Neuronal stem cell (in vitro differentiated cells): ENCODE data around the gene CANT1.

ENCODE experiments used
- DNase-seq: peaks from one replicate; pipeline ENCODE4 v3.0.0-alpha.2; 2013; ENCODE audit warnings: low spot score
- H2AFZ ChIP-seq: one replicate; pipeline ENCODE4 v1.6.1; 2013; ENCODE audit warnings: mild to moderate bottlenecking, low read length, inconsistent platforms
- H2AK5ac ChIP-seq: 2 replicates; pipeline ENCODE4 v1.6.1; 2013; ENCODE audit warnings: low read depth, mild to moderate bottlenecking, inconsistent platforms, low read length, moderate library complexity, mixed read lengths
- H2BK120ac ChIP-seq: 2 replicates; pipeline ENCODE4 v1.6.1; 2013; ENCODE audit warnings: low read depth, mild to moderate bottlenecking, inconsistent platforms, low read length, moderate library complexity, mixed read lengths
- H2BK12ac ChIP-seq: one replicate; pipeline ENCODE4 v1.6.1; 2013; ENCODE audit warnings: low read length, inconsistent platforms
- H2BK15ac ChIP-seq: 2 replicates; pipeline ENCODE4 v1.6.1; 2013; ENCODE audit warnings: mild to moderate bottlenecking, low read length, inconsistent platforms, mixed read lengths
- H2BK5ac ChIP-seq: one replicate; pipeline ENCODE4 v1.6.1; 2013; ENCODE audit warnings: inconsistent platforms, mild to moderate bottlenecking, low read length, moderate library complexity
- H3K14ac ChIP-seq: one replicate; pipeline ENCODE4 v1.6.1; 2013; ENCODE audit warnings: low read length, inconsistent platforms
- H3K18ac ChIP-seq: 2 replicates; pipeline ENCODE4 v1.6.1; 2013; ENCODE audit warnings: low read length, inconsistent platforms
- H3K23ac ChIP-seq: 2 replicates; pipeline ENCODE4 v1.6.1; 2013; ENCODE audit warnings: low read depth, mild to moderate bottlenecking, mixed read lengths, low read length, inconsistent platforms; ENCODE audit not compliant: poor library complexity
- H3K27ac ChIP-seq: replicated peaks from 3 replicates; pipeline ENCODE4 v1.5.1; 2013; ENCODE audit warnings: low read length, inconsistent platforms
- H3K27me3 ChIP-seq, 3 experiments: 2 replicates each; pipeline ENCODE4 v1.6.1; 2013; ENCODE audit warnings: low read length in 3 of 3, mild to moderate bottlenecking in 2 of 3, inconsistent platforms in 1 of 3, low read depth in 1 of 3, mixed read lengths in 1 of 3, moderate library complexity in 1 of 3; ENCODE audit not compliant: control insufficient read depth in 3 of 3, insufficient read depth in 3 of 3
- H3K36me3 ChIP-seq, 2 donors: replicated peaks in 1 of 2; 2 replicates each; pipeline ENCODE4 v1.6.1; 2013; ENCODE audit warnings: low read length in 2 of 2; ENCODE audit not compliant: control insufficient read depth in 2 of 2, insufficient read depth in 2 of 2
- H3K4ac ChIP-seq: 2 replicates; pipeline ENCODE4 v1.6.1; 2013; ENCODE audit warnings: inconsistent platforms, mild to moderate bottlenecking, low read length, moderate library complexity
- H3K4me1 ChIP-seq, 2 donors: 1 replicate in 1 of 2; 2 replicates in 1 of 2; pipeline ENCODE4 v1.6.1; 2013; ENCODE audit warnings: low read length in 2 of 2, low read depth in 1 of 2; ENCODE audit not compliant: control insufficient read depth in 2 of 2, insufficient read depth in 1 of 2
- H3K4me2 ChIP-seq: one replicate; pipeline ENCODE4 v1.6.1; 2013; ENCODE audit warnings: mild to moderate bottlenecking, low read length, inconsistent platforms; ENCODE audit not compliant: insufficient read depth, poor library complexity, severe bottlenecking
- H3K4me3 ChIP-seq, 2 donors: 2 replicates each; pipeline ENCODE4 v1.5.1; 2013; ENCODE audit warnings: low read length in 2 of 2, mild to moderate bottlenecking in 2 of 2, inconsistent platforms in 1 of 2, moderate library complexity in 1 of 2
- H3K79me1 ChIP-seq: one replicate; pipeline ENCODE4 v1.6.1; 2013; ENCODE audit warnings: low read depth, mild to moderate bottlenecking, inconsistent platforms, low read length, moderate library complexity
- H3K9ac ChIP-seq: one replicate; pipeline ENCODE4 v1.6.1; 2013; ENCODE audit warnings: mild to moderate bottlenecking, low read depth, low read length, inconsistent platforms; ENCODE audit not compliant: poor library complexity
- H3K9me3 ChIP-seq, 2 donors: replicated peaks in 1 of 2; 2 replicates each; pipeline versions ENCODE3 to v1.6.1; 2013; ENCODE audit warnings: low read length in 2 of 2, mild to moderate bottlenecking in 2 of 2, inconsistent platforms in 1 of 2, low read depth in 1 of 2, mixed read lengths in 1 of 2, moderate library complexity in 1 of 2; ENCODE audit not compliant: control insufficient read depth in 2 of 2, insufficient read depth in 1 of 2
- H4K8ac ChIP-seq: one replicate; pipeline ENCODE4 v1.6.1; 2013; ENCODE audit warnings: low read depth, mild to moderate bottlenecking, inconsistent platforms, low read length, moderate library complexity
- H4K91ac ChIP-seq: one replicate; pipeline ENCODE4 v1.6.1; 2013; ENCODE audit warnings: low read length, low read depth, mild to moderate bottlenecking, inconsistent platforms; ENCODE audit not compliant: poor library complexity
- WGBS, 2 donors: extraction: QIAGEN DNeasy Blood & Tissue Kit; methylation state at CpG; one replicate each; pipeline ENCODE4 v1.1.7; 2013; ENCODE audit warnings: missing lambda C conversion rate in 2 of 2, mixed read lengths in 1 of 2; ENCODE audit not compliant: insufficient read length in 2 of 2, insufficient replicate concordance in 1 of 2; ENCODE audit errors: extremely low coverage in 2 of 2; 5-methylcytosine and 5-hydroxymethylcytosine counted together

CANT1 gene

GRCh38 chr17:78998311-78999055, 11.1 kb downstream of the CANT1 start:
- Histone ChIP-seq H2BK12ac (no peak overlapping the region), H3K4me1 (peaks cover 0 to under 1% of the 10 kb centered on the region in 2 donors), H3K27me3 (no peaks in the 10 kb centered on the region), H3K79me1 (peaks cover 26% of the 10 kb centered on the region), H2AK5ac (no peak overlapping the region), H3K36me3 (peaks cover 28 to 69% of the 10 kb centered on the region in 2 donors), H2AFZ (no peak overlapping the region), H2BK15ac (no peak overlapping the region), H3K9me3 (peaks cover 0 to 2% of the 10 kb centered on the region in 2 donors), H3K18ac (no peak overlapping the region), H3K4me3 (no peak overlapping the region), H3K23ac (peak overlapping the region; percentile 5), H3K27ac (no peak overlapping the region), H4K8ac (no peak overlapping the region), H3K9ac (peak overlapping the region; percentile 9), H2BK5ac (no peak overlapping the region), H3K4ac (no peak overlapping the region), H2BK120ac (no peak overlapping the region), H4K91ac (no peak overlapping the region), H3K4me2 (no peak overlapping the region), H3K14ac (no peak overlapping the region)
- WGBS, 2 donors, result no CpG with 5 or more reads among the region's 28 CpGs
- no peak for DNase-seq

- H2BK5ac ChIP-seq, result no peak overlapping the region
- H2BK15ac ChIP-seq, result no peak overlapping the region
- H3K79me1 ChIP-seq, result peaks cover 24% of the 10 kb centered on the region
- H3K14ac ChIP-seq, result no peak overlapping the region
- DNase-seq, result no peak
- H2BK12ac ChIP-seq, result no peak overlapping the region
- no CpG with 5 or more reads among the region's 6 CpGs for WGBS, 2 donors
- no peak overlapping the region for H3K4me2 ChIP-seq
- no peak overlapping the region for H3K23ac ChIP-seq
- peaks cover 0 to 3% of the 10 kb centered on the region in 2 donors for H3K9me3 ChIP-seq
- no peak overlapping the region for H2AK5ac ChIP-seq
- H3K27ac ChIP-seq, result no peak overlapping the region
- H4K91ac ChIP-seq, result no peak overlapping the region
- no peak overlapping the region for H4K8ac ChIP-seq
- H3K18ac ChIP-seq, result no peak overlapping the region
- peaks cover 31 to 75% of the 10 kb centered on the region in 2 donors for H3K36me3 ChIP-seq
- H3K4me1 ChIP-seq, result no peaks in the 10 kb centered on the region
- H3K4me3 ChIP-seq, result no peak overlapping the region
- H3K9ac ChIP-seq, result no peak overlapping the region
- no peaks in the 10 kb centered on the region for H3K27me3 ChIP-seq
- H2AFZ ChIP-seq, result no peak overlapping the region
- no peak overlapping the region for H3K4ac ChIP-seq
- H2BK120ac ChIP-seq, result no peak overlapping the region
Measured at GRCh38 chr17:78997881-78998280, 11.7 kb downstream of the CANT1 start.

- Histone ChIP-seq H3K4ac (no peak overlapping the region), H4K8ac (no peak overlapping the region), H3K4me2 (no peak overlapping the region), H3K4me1 (no peaks in the 10 kb centered on the region), H2BK12ac (no peak overlapping the region), H3K9me3 (peaks cover 0 to 3% of the 10 kb centered on the region in 2 donors), H3K9ac (no peak overlapping the region), H4K91ac (no peak overlapping the region), H3K23ac (no peak overlapping the region), H2BK5ac (no peak overlapping the region), H3K4me3 (no peak overlapping the region), H2AK5ac (no peak overlapping the region), H2BK15ac (no peak overlapping the region), H3K79me1 (peaks cover 22% of the 10 kb centered on the region), H2AFZ (no peak overlapping the region), H3K18ac (no peak overlapping the region), H3K27ac (no peak overlapping the region), H2BK120ac (no peak overlapping the region), H3K27me3 (no peaks in the 10 kb centered on the region), H3K36me3 (peaks cover 32 to 81% of the 10 kb centered on the region in 2 donors), H3K14ac (no peak overlapping the region)
- DNase-seq, result no peak
- no CpG with 5 or more reads among the region's 27 CpGs for WGBS, 2 donors
Measured at GRCh38 chr17:78997231-78997741, 12.3 kb downstream of the CANT1 start.

GRCh38 chr17:78996781-78997201, 12.8 kb downstream of the CANT1 start:
- Histone ChIP-seq H3K4me3 (no peak overlapping the region), H2BK12ac (no peak overlapping the region), H3K4me1 (no peaks in the 10 kb centered on the region), H3K4ac (no peak overlapping the region), H2BK15ac (no peak overlapping the region), H2AK5ac (no peak overlapping the region), H2AFZ (no peak overlapping the region), H4K8ac (no peak overlapping the region), H3K79me1 (peaks cover 22% of the 10 kb centered on the region), H3K36me3 (peaks cover 32 to 86% of the 10 kb centered on the region in 2 donors), H4K91ac (no peak overlapping the region), H3K27me3 (no peaks in the 10 kb centered on the region), H3K23ac (no peak overlapping the region), H3K14ac (no peak overlapping the region), H2BK120ac (no peak overlapping the region), H2BK5ac (no peak overlapping the region), H3K18ac (no peak overlapping the region), H3K9me3 (peaks cover 0 to 3% of the 10 kb centered on the region in 2 donors), H3K27ac (no peak overlapping the region), H3K4me2 (no peak overlapping the region), H3K9ac (no peak overlapping the region)
- WGBS, 2 donors, result no CpG with 5 or more reads among the region's 16 CpGs
- DNase-seq, result no peak
